ENCODE data around the gene SLC9B1. TPM values are rescaled to one million over a fixed set of nuclear protein-coding genes. Genes with fewer than 3 reads are reported as not detected.
"Not testable (repeated sequence)": the region's sequence is repeated elsewhere in the genome, so short reads cannot be mapped to it uniquely, and the experiment has no call there.

Gene SLC9B1
- total RNA-seq, 1 donor from 2014 or later = 0.18 TPM

DNA sequence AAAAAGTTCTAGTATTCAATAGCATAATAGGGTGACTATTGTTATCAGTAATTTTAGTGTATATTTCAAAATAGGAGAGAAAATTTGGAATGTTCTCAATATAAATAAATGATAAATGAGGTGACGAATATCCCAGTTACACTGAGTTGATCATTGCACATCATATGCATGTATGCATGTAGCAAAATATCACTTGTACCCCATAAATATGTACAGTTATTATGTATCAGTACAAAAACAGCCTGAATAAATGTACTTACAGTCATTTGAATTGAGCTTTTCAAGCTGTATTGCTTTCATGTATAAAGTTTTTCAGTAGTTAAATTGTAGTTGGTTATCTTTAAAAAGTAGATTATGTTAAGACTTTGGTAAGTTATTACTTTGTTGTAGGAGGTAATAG lies 138.2 kb downstream of the SLC9B1 start:
- DNase-seq (ENCODE audit: low spot score) (no peak), ATAC-seq (no peak)

DNA sequence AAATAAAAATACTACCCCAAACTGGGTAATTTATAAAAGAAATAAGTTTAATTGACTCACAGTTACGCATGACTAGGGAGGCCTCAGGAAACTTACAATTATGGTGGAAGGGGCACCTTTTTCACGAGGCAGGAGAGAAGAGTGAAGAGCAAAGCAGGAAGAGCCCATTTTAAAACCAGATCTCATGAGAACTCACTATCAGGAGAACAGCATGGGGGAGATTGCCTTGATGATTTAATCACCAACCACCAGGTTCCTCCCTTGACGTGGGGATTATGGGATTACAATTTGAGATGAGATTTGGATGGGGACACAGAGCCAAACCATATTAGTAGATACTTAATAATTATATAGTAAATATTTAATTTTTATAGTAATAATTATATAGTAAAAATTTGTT lies 140.6 kb downstream of the SLC9B1 start:
- ATAC-seq = peak; percentile 12

DNA sequence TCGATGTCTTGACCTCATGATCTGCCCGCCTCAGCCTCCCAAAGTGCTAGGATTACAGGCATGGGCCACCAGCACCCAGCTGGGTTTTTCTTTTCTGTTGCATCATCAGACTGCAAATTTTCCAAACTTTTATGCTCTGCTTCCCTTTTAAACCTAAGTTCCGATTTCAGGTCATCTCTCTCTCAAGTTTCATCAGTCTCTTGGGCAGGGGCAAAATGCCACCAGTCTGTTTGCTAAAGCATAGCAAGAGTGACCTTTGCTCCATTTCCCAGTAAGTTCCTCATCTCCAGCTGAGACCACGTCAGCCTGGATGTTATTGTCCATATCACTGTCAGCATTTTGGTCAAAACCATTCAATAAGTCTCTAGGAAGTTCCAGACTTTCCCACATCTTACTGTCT lies 141.2 kb downstream of the SLC9B1 start:
- DNase-seq (ENCODE audit: low spot score) (peak; percentile 85), ATAC-seq (peak; percentile 88)

More for the DNA sequence above, 140.6 kb downstream of the SLC9B1 start:
- DNase-seq (ENCODE audit: low spot score) = no peak

DNA sequence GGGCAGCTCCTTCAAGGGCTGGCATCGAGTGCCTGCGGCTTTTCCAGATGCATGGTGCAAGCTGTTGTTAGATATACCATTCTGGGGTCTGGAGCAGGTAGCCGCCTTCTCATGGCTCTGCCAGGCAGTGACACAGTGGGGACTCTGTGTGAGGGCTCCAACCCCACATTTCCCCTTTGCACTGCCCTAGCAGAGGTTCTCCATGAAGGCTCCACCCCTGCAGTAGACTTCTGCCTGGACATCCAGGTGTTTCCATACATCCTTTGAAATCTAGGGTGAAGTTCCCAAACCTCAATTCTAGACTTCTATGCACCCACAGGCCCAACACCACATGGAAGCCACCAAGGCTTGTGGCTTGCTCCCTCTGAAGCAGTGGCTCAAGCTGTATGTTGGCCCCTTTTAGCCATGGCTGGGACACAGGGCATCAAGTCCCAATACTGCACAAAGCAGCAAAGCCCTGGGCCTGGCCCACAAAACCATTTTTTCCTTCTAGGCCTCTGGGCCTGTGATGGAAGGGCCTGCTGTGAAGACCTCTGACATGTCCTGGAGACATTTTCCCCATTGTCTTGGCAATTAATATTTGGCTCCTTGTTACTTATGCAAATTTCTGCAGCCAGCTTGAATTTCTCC lies 141.9 kb downstream of the SLC9B1 start:
- ATAC-seq; DNase-seq (ENCODE audit: low spot score): not testable (repeated sequence)

DNA sequence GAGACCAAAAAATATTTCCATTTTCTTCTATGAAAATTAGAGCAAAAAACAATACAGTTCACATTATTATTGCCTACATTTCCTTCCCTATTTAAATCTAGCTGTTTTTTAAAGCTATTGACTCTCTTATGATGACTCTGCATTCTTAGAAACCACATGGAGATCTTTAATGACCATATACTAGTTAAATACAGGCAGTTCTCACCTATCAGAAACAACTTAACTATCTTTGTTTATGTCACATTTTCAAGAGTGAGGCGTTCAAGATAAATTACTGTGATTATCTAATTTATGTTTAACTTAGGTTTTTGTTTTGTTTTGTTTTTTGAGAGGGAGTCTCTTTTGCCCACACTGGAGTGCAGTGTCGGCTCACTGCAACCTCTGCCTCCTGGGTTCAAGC lies 147.7 kb downstream of the SLC9B1 start:
- no peak for ATAC-seq
- no peak for DNase-seq (ENCODE audit: low spot score)

DNA sequence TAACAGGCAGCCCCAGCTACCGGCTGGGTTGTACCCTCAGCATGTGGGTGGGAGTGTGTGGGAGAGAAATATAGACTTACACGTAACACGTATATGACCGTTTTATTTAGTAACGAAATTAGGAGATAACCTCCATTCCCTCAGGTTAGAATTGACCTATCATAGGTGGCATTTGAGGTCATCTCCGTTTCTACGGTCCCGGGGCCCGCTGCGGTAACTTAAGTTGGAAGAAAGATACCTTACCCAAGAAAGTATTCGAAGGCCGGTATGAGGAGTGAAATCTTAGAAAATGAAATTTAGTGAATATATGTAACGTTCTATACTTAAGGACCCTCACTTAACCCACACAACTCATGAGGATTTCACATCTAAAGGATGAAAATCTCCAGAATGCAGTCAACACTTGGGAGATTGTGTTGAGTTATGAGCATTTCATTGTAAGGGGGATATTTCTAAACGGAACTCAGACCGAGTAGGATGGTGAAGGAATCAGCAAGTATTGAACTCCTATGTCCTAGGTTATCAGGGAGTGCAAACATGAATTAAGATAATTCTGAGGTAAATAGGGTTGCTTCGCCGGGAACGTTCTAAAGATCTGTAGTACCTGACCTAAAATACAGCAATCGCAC lies 149.8 kb downstream of the SLC9B1 start:
- ATAC-seq (peak; percentile 24), DNase-seq (ENCODE audit: low spot score) (no peak)

DNA sequence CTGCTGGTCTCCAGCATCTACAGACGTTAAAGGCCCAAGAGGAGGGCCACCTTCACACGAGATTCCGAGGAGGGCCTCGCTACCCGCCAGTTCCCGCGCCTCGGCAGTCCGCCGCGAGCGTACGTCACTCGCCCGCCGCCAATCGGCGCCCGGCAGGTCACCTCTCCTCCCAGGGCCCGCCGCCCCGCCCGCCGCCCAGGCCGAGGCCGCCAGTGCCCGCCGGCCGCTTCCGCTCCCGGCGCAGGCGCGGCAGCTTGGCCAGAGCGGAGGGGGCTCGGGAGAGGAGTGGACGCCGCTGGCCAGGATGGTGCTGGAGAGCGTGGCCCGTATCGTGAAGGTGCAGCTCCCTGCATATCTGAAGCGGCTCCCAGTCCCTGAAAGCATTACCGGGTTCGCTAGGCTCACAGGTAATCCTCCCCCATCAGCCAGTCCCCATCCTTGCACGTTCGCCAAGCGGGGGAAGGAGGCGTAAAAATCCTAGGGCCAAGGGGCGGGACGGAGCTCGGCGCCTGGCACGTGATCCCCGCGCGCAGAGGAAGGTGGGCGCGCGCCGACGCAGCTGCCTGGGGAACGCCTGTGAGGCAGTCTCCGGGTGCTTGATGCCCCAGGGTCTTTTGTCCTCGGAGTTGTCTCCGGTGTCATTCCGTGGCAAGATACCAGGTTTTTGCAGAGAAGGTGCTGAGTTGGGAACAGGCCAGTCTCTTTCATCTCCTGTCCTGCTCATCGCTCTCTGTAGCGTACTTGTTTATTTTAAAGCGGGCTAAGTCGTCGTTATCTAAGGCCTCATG lies 150.5 kb downstream of the SLC9B1 start, which contains the start of gene CISD2:
Gene CISD2, plus strand, starts transcription at position 212 of the 788 bp plus-strand sequence. Its CDS starts 93 bp downstream, at position 305.
- DNase-seq (ENCODE audit: low spot score) (peak; percentile 95), ATAC-seq (peak; percentile 94)

DNA sequence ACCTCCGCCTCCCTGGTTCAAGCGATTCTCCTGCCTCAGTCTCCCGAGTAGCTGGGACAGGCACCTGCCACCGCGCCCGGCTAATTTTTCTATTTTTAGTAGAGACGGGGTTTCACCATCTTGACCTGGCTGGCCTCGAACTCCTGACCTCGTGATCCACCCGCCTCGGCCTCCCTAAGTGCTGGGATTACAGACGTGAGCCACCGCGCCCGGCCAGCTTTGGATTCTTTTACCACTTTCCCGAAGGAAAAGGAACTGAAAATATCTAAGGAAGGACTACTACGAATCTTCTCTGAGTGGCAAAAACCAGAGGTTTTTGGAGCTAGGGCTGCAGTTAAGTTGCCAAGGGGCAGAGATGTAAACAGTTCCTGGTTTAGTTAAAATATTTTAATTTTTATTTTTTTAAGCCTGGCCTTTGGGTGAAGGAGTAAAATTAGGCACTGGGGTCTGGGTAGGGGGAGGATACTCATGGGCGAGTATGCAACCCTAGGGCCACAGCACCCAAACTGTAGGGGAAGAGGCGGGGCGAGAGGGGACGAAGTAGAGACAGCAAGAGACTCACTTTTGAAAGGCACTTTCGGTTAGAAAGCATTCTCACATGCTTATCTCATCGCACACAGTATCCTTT lies 151.2 kb downstream of the SLC9B1 start:
- ATAC-seq = peak; percentile 59

DNA sequence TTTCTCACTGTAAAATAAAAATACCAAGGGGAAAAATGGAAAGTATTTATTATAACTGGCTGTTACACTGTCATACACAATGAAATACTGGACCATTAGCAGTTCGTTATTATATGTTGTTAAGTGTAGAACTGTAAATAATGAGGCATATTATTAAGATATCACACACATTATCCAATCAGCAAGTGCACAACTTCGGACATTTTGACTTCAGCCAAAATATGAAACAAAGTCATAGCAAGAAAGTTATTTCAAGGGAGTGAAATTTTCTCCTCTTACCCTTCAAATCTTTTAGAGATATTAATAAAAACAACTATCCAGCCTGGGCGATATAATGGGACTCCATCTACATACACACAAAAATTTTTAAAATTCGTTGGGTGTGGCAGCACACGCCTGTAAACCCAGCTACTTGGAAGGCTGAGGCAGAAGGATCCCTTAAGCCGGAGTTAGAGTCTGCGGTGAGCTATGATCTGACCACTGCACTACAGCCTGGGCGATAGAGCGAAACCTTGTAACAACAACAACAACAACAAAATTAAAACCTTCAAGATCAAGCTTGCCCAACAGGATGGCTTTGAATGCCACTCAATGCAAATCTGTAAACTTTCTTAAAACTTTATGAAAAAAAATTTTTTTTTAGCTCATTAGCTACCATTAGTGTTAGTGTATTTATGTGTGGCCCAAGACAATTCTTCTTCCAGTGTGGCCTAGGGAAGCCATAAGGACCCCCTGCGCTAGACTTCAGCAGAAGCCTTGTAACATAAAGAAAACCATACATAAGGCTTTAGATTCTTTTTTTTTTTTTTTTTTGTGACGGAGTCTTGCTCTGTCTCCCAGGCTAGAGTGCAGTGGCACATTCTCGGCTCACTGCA lies 152.0 kb downstream of the SLC9B1 start:
- no peak for ATAC-seq
- no peak for DNase-seq (ENCODE audit: low spot score)

More for the DNA sequence above, 151.2 kb downstream of the SLC9B1 start:
- DNase-seq (ENCODE audit: low spot score) = no peak

DNA sequence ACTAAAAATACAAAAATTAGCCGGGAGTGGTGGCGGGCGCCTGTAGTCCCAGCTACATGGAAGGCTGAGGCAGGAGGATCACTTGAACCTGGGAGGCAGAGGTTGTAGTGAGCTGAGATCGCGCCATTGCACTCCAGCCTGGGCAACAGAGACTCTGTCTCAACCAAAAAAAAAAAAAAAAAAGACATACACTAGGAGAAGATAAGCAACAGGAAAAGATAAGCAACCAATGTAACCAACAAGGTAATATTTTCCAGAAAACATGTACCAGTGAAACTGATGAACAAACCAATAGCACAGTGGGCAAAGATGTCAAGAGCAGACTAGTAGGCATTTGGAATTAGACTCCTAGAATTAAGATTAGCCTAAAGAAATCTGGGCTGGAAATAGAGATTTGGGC lies 154.2 kb downstream of the SLC9B1 start:
- DNase-seq (ENCODE audit: low spot score); ATAC-seq: not testable (repeated sequence)

DNA sequence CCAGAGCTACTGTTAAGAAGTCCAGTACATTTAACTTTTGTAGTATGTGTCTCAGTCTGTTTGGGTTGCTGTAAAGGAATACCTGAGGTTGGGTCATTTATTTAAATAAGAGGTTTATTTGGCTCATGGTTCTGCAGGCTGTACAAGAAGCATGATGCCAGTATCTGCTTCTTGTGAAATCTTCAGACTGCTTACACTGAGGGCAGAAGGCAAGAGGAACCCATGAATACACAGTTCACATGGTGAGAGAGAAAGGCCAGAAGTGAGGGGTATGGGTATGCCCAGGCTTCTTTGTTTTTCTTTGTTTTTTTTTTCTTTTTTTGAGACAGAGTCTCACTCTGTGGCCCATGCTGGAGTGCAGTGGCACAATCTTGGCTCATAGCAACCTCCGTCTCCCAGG lies 156.8 kb downstream of the SLC9B1 start:
- ATAC-seq (peak; percentile 76), DNase-seq (ENCODE audit: low spot score) (no peak)

DNA sequence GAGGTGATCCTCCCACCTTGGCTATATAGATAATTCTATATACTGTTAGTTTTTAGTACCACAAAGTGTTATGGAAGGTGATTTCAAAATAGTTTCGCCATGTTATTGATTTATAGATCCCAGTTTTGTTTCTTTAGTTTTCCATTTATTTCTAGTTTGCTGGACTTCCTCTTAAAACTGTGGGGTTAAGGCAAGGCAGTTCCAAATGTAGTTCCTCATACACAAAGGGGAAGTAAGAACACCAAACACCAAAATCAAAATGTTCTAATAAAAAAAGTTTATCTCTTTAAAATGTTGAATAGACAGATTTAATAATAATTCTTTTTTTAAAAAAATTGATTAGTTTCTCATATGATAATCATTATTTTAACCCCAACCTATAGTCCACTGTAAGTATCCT lies 157.5 kb downstream of the SLC9B1 start:
- DNase-seq (ENCODE audit: low spot score) = no peak
- ATAC-seq = no peak

DNA sequence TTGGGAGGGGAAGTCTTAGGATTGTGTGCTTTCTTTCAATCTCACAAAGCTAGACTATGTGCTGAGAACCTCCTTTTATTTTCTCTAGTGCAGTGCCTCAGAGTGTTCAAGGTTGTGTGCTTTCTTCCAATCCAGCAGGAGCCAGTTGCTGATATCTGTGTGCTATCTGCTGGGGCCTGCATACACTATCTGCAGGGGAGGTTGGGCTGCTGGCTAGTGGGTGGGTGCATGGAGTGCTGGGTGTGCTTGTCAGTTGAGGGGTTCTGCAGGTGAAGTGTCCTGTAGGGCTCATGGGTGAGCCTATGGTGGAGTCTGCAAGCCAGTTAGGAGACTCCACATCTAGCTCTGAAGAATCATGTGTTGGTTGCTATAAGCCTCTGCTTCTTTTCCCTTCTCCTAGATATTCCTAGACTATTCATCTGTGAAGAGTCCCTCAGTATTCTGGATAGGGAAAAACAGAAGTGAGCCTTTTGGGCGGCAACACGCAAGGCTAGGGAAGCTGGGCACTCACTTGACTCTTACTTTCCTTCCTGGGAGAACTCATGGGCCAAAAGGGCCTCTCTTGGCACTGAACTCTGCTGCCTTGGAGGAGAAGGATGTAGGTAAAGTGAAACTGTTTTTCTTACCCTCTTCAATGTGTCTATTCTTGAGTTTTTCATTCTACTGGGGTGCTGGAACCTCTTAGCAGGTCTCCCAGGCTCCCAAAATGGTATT lies 158.7 kb downstream of the SLC9B1 start:
- DNase-seq (ENCODE audit: low spot score) (no peak), ATAC-seq (peak; percentile 24)

DNA sequence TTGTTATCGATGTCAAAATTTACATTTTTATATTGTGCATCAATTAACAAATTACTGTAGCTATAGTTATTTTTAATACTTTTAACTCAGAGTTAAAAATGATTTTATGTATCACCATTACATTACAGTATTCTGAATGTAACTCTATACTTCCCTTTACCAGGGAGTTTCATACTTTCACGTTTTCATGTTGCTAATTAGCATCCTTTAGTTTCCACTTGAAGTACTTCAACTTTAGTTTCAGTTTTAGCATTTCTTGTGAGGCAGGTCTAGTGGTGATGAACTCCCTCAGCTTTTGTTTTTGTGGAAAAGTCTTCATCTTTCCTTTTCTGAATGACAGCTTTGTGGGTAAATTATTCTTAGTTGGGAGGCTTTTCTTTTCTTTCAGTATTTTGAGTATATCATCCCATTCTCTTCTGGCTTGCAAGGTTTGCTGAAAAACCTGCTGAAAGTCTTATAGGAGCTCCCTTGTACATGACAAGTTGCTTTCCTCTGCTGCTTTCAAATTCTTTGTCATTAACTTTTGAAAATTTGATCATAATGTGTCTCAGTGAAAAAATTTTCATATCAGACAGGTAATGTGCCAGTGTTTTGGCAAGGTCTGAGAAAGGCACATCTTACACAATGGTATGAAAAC lies 160.6 kb downstream of the SLC9B1 start:
- ATAC-seq = no peak

More for the DNA sequence above, 160.6 kb downstream of the SLC9B1 start:
- no peak for DNase-seq (ENCODE audit: low spot score)

Other genes starting within 250 kb of the SLC9B1 start
- 137 TPM for gene UBE2D3, start 192.2 kb downstream of the SLC9B1 start, total RNA-seq
- 32.4 TPM for gene CISD2, start 150.7 kb downstream of the SLC9B1 start, total RNA-seq
- gene SLC9B2, start 57.1 kb upstream of the SLC9B1 start, total RNA-seq = 32.3 TPM
- gene BDH2, start 80.1 kb upstream of the SLC9B1 start, total RNA-seq = 53.6 TPM
- gene CENPE, start 178.6 kb upstream of the SLC9B1 start, total RNA-seq = 0.53 TPM

Data from left lobe of liver (tissue), 2 donors.